K562 (cell line): Measurements from ENCODE around the gene ZNF143. TPM values are rescaled to one million over a fixed set of nuclear protein-coding genes. Genes with fewer than 3 reads are reported as not detected.

Experiments used
- CBFA2T2 ChIP-seq: fragments of 450-650 bp; conservative IDR thresholded peaks from 2 replicates; pipeline ENCODE4 v1.6.1; 2017; ENCODE audit warnings: mild to moderate bottlenecking
- E2F1 ChIP-seq: sonication (generic); formaldehyde crosslinking; IDR thresholded peaks from 2 replicates; pipeline ENCODE4 v1.8.1; 2023; ENCODE audit warnings: mild to moderate bottlenecking, missing genetic modification reagents, moderate library complexity
- FOXK1 ChIP-seq: sonication (generic); formaldehyde crosslinking; IDR thresholded peaks from 2 replicates; pipeline ENCODE4 v1.8.0; 2022; ENCODE audit warnings: missing genetic modification reagents, mild to moderate bottlenecking, borderline replicate concordance
- LCOR ChIP-seq: sonication (generic); formaldehyde crosslinking; IDR thresholded peaks from 2 replicates; pipeline ENCODE4 v1.8.0; 2022; ENCODE audit warnings: mild to moderate bottlenecking, missing genetic modification reagents
- MTA3 ChIP-seq: fragments of 450-650 bp; formaldehyde crosslinking; IDR thresholded peaks from 2 replicates; pipeline ENCODE4 v1.6.1; 2017; ENCODE audit warnings: mild to moderate bottlenecking, borderline replicate concordance
- PHF8 ChIP-seq: fragments of 200-600 bp; sonication (generic); IDR thresholded peaks from 2 replicates; pipeline ENCODE4 v1.6.1; 2012; ENCODE audit warnings: mixed run types, mild to moderate bottlenecking, inconsistent platforms, low read length, moderate library complexity, borderline replicate concordance
- TCF3 ChIP-seq: sonication (generic); formaldehyde crosslinking; IDR thresholded peaks from 2 replicates; pipeline ENCODE4 v1.4.0; 2020; ENCODE audit warnings: mild to moderate bottlenecking, missing genetic modification reagents
- XRCC4 ChIP-seq: IDR thresholded peaks from one replicate; pipeline ENCODE4 v1.6.1; 2011; ENCODE audit not compliant: insufficient read depth, insufficient read length; ENCODE audit errors: extremely low read depth
- ZBTB40 ChIP-seq, 2 experiments: fragments of 450-650 bp in 1 of 2; sonication (generic) in 1 of 2; formaldehyde crosslinking in 1 of 2; IDR thresholded peaks; 2 replicates each; pipeline versions ENCODE4 v1.7.1 to v1.9.0; 2016 to 2022; ENCODE audit warnings: inconsistent platforms in 1 of 2, mild to moderate bottlenecking in 1 of 2, missing genetic modification reagents in 1 of 2
- ZMIZ1 ChIP-seq, 2 experiments: fragments of 150-350 bp in 1 of 2; IDR thresholded peaks; 2 replicates each; pipeline ENCODE4 v1.6.1; 2012 to 2016; ENCODE audit warnings: low read depth in 2 of 2, low read length in 2 of 2, mild to moderate bottlenecking in 1 of 2, moderate library complexity in 1 of 2
- ZSCAN29 ChIP-seq: fragments of 450-650 bp; IDR thresholded peaks from 2 replicates; pipeline ENCODE4 v1.6.1; 2017
- polyA plus RNA-seq, 8 experiments: library from polyadenylated mRNA; depleted of rRNA in 4 of 8; stranded (reverse) in 5 of 8; unstranded in 3 of 8; fragments of >200 nt; fragmentation: Nextera tagmentation in 2 of 8; fragmentation: Illumina TruSeq in 1 of 8; extraction: Ambion mirVana in 2 of 8; extraction: Trizol in 1 of 8; gene quantifications; 2 replicates each; pipeline versions ENCODE4 v1.2.1 to v1.2.3, GENCODE V29; 2011 to 2014; ENCODE audit warnings: inconsistent platforms in 1 of 8, missing spikeins in 1 of 8
- total RNA-seq, 7 experiments: library from RNA; depleted of rRNA in 6 of 7; stranded (reverse); fragments of >200 nt in 6 of 7; fragmentation: Illumina TruSeq in 2 of 7; extraction: Trizol in 2 of 7; gene quantifications; 2 replicates each; pipeline versions ENCODE4 v1.2.1 to v1.2.3, GENCODE V29; 2011 to 2021; ENCODE audit warnings: low replicate concordance in 1 of 7

ZNF143 gene
- total and polyA plus RNA-seq, 9 of the 15 experiments (the other 6 are each of a cell fraction or from before 2014, with no cell fraction given) = 18.4 to 58.5 (median 27.1) TPM

GRCh38 chr11:9574622-9575259 is 113.9 kb downstream of the ZNF143 start (continued):
- TF ChIP-seq ZBTB40 (IDR thresholded peaks at IDR 0.05) (0 out of 2 replicates have a peak, but pooled peaks have one; percentile 11), ZBTB40 (CRISPR knock-in tag; IDR thresholded peaks at IDR 0.05) (no peak), PHF8 (peak; percentile 16; the same call in 1 of the 2 replicates), ZMIZ1 (IDR thresholded peaks at IDR 0.05; ENCODE audit: low read depth in 2 of 2, low read length in 2 of 2) (no peak), MTA3 (0 out of 2 replicates have a peak, but pooled peaks have one; percentile 65), E2F1 (peak; percentile 39; the same call in 1 of the 2 replicates), ZSCAN29 (no peak), CBFA2T2 (peak; percentile 49), TCF3 (CRISPR knock-in tag) (peak; percentile 39; the same call in 1 of the 2 replicates), LCOR (no peak), XRCC4 (no peak), FOXK1 (CRISPR knock-in tag) (peak; percentile 87)
